Naive thymus-derived CD8-positive, alpha-beta T cell (primary cell): ENCODE data around the gene FES. TPM values are rescaled to one million over a fixed set of nuclear protein-coding genes. Genes with fewer than 3 reads are reported as not detected.

Source experiments
- ATAC-seq, 2 donors: fragments of 150-1000 bp; cut with Tn5 transposase in 1 of 2; sonication (Bioruptor Pico), chemical (Tn5 transposase) in 1 of 2; 1 replicate in 1 of 2; 2 replicates in 1 of 2; pipeline ENCODE4 v1.10.0; 2021; ENCODE audit warnings: mild to moderate bottlenecking in 2 of 2, moderate library complexity in 2 of 2
- POLR2A ChIA-PET: fragments of 350-600 bp; sonication (Branson Sonifier 250); formaldehyde crosslinking; loops from one replicate; lab custom pipeline; 2021; ENCODE audit warnings: antibody characterized with exemption; lab: Charles Lee
- DNase-seq, 10 donors: peaks; one replicate each; pipeline versions ENCODE4 v3.0.0 to v3.0.0-alpha.2; 2020 to 2022
- H3K27ac Mint-ChIP-seq, 10 donors: one replicate each; pipeline ENCODE4 v1.8.0; 2020 to 2022; ENCODE audit warnings: mild to moderate bottlenecking in 10 of 10, mixed read lengths in 10 of 10, moderate library complexity in 4 of 10, inconsistent platforms in 1 of 10
- H3K27me3 Mint-ChIP-seq, 5 donors: one replicate each; pipeline ENCODE4 v1.8.0; 2021 to 2022; ENCODE audit warnings: mixed read lengths in 5 of 5
- H3K36me3 Mint-ChIP-seq, 3 donors: one replicate each; pipeline ENCODE4 v1.8.0; 2020 to 2022; ENCODE audit warnings: mixed read lengths in 3 of 3, mild to moderate bottlenecking in 2 of 3, inconsistent platforms in 1 of 3
- H3K4me1 Mint-ChIP-seq, 4 donors: one replicate each; pipeline ENCODE4 v1.8.0; 2021 to 2022; ENCODE audit warnings: mixed read lengths in 4 of 4
- H3K4me3 Mint-ChIP-seq, 10 donors: one replicate each; pipeline ENCODE4 v1.8.0; 2020 to 2022; ENCODE audit warnings: mild to moderate bottlenecking in 10 of 10, mixed read lengths in 10 of 10, moderate library complexity in 6 of 10, inconsistent platforms in 1 of 10
- H3K9me3 Mint-ChIP-seq, 9 donors: one replicate each; pipeline ENCODE4 v1.8.0; 2020 to 2022; ENCODE audit warnings: mixed read lengths in 9 of 9, mild to moderate bottlenecking in 3 of 9, inconsistent platforms in 1 of 9, moderate library complexity in 1 of 9
- polyA plus RNA-seq, 3 donors: library from polyadenylated mRNA; unstranded; fragments of 300-500 nt; fragmentation: Illumina TruSeq; gene quantifications; one replicate each; pipeline ENCODE4 v1.2.3, GENCODE V29; 2021
- total RNA-seq, 8 experiments: library from RNA in 2 of 8; stranded (reverse) in 2 of 8; gene quantifications; one replicate each; pipeline ENCODE4 v1.2.3 and lab custom pipeline; 2021 to 2026

FES gene
- total RNA-seq (1 to 10 TPM; 2.8 to 3.5 TPM), polyA plus RNA-seq (under 1 TPM in 2 of 3 donors, not detected in 1; 0.08 to 0.24 TPM), total RNA-seq (lab: John Stamatoyannopoulos, UW) (0 to 1.0 (median 0.52) reads per million in 6 experiments)

DNA sequence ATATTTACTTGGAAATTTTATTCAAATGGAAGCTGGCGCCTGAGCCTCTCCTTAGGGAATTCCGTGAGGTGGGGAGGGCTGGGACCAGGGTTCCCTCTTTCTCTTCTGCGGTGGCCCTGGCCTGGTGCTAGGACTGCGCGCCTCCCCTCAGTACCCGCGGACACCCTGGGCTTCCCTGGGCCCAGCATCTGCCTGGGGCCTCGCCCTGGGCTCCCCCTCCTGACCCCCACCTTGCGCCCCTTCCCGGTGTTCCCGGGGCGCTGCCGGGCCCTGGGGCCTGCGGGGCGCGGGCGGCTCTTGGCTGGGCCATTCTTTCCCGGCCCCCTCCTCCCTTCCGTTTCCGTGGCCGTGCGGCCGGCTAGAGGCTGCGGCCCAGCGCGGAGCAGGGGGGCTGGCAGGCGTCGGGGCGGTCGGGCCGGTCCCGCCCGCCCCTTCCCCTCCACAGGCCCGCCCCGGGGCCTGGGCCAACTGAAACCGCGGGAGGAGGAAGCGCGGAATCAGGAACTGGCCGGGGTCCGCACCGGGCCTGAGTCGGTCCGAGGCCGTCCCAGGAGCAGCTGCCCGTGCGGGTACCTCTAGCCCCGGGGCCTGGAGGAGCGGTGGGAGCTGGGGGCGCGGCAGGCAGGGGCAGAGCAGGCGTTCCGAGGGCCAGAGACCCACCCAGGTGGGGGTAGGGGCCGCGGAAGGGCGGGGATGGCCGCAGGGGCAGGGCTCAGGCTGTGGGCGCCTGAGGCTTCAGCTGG lies at the start of gene FES:
Gene FES, plus strand, starts transcription at position 529 of the 743 bp plus-strand sequence. CDS start 542 bp downstream, outside the sequence.
- H3K4me1 Mint-ChIP-seq = peaks cover 8 to 28% (median 15%) of the 10 kb centered on the region in 4 donors
- H3K36me3 Mint-ChIP-seq = peaks cover 0 to 16% (median 10%) of the 10 kb centered on the region in 3 donors
- POLR2A ChIA-PET = interaction anchor here (0.5 to 1.6 kb wide), 3 partner anchors 13 to 205 kb away, joined by 3 to 4 read pairs (median 3); partner anchors contain the start of gene BLM
- peak within 1 kb of the TSS in 5 of 10 donors; percentile 30 to 74 (median 41) for H3K4me3 Mint-ChIP-seq
- H3K27me3 Mint-ChIP-seq = peaks cover 0 to 9% (median 0%) of the 10 kb centered on the region in 5 donors
- ATAC-seq (peak in 1 of 2 donors; percentile 20), DNase-seq (no peak)
- H3K9me3 Mint-ChIP-seq = no peaks in the 10 kb centered on the region
- H3K27ac Mint-ChIP-seq = peak within 1 kb of the TSS in 6 of 10 donors; percentile 13 to 82 (median 28)

DNA sequence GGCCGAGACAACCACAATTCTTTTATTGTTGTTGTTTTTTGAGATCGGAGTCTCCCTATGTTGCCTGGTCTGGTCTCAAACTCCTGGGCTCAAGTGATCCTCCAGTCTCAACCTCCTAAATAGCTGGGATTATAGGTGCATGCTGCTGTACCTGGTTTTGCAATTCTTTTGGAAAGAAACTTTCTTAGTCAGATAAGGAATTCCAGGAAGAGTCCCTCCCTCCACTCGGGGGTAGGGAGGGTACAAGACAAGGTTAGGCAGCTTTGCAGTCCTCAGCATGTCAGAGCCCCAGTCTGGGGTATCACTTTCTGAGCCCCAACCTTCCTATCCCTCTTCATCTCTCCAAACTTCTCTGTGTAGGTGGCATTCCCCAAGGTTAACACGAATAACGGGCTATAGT lies 49.7 kb upstream of the FES start:
- POLR2A ChIA-PET = no interaction called here
- Mint-ChIP-seq H3K27ac (peak overlapping the region in 4 of 10 donors; percentile 22 to 79 (median 62)), H3K27me3 (no peaks in the 10 kb centered on the region), H3K36me3 (no peaks in the 10 kb centered on the region), H3K9me3 (no peaks in the 10 kb centered on the region), H3K4me3 (no peak overlapping the region), H3K4me1 (peaks cover 21 to 60% (median 43%) of the 10 kb centered on the region in 4 donors)
- DNase-seq (no peak), ATAC-seq (no peak)

DNA sequence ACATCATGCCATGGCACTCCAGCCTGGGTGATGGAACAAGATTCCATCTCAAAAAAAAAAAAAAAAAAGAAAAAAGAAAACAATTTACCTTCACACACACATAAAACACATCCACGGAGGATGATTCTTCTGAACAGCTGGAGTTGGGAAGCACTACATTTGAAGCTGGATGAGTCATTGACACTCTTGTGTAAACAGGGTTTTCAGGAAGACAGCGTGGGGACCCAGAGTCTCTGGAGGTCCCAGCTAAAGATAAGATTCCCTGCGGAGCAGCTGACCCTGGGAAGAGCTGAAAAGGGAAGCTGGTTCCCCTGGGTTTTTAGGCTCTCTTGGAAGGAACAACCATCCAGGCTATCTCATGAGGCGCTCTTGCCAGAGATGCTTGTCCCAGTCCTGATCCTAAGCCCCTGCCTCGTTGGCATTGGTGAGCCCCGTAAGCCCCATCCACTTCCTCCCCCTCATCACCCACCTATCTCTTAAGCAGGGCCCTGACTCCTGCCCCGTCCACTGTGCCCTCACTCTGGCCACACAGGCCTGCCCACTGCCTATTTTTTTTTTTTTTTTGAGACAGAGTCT lies 47.9 kb upstream of the FES start:
- POLR2A ChIA-PET = no interaction called here
- H3K36me3 Mint-ChIP-seq = no peaks in the 10 kb centered on the region
- DNase-seq = no peak
- peak overlapping the region in 7 of 10 donors; percentile 80 to 96 (median 95) for H3K27ac Mint-ChIP-seq
- H3K27me3 Mint-ChIP-seq = no peaks in the 10 kb centered on the region
- H3K4me1 Mint-ChIP-seq = peaks cover 15 to 54% (median 36%) of the 10 kb centered on the region in 4 donors
- H3K9me3 Mint-ChIP-seq = no peaks in the 10 kb centered on the region
- no peak for ATAC-seq
- no peak overlapping the region for H3K4me3 Mint-ChIP-seq

GRCh38 chr15:90837094-90837493 lies 47.2 kb upstream of the FES start:
- H3K4me1 Mint-ChIP-seq = peaks cover 17 to 55% (median 36%) of the 10 kb centered on the region in 4 donors
- ATAC-seq (no peak), DNase-seq (no peak)
- H3K27me3 Mint-ChIP-seq = no peaks in the 10 kb centered on the region
- POLR2A ChIA-PET = interaction anchor here (0.5 to 1.3 kb wide), 2 partner anchors 22 to 897 kb away, joined by 3 to 4 read pairs; no protein-coding TSS in a partner anchor
- H3K9me3 Mint-ChIP-seq = no peaks in the 10 kb centered on the region
- H3K27ac Mint-ChIP-seq = peak overlapping the region; percentile 48 to 98 (median 95)
- peak overlapping the region in 8 of 10 donors; percentile 1 to 72 (median 24) for H3K4me3 Mint-ChIP-seq
- H3K36me3 Mint-ChIP-seq = no peaks in the 10 kb centered on the region

- Mint-ChIP-seq H3K9me3 (no peaks in the 10 kb centered on the region), H3K36me3 (no peaks in the 10 kb centered on the region), H3K4me3 (peak overlapping the region; percentile 51 to 86 (median 73)), H3K4me1 (peaks cover 17 to 59% (median 36%) of the 10 kb centered on the region in 4 donors), H3K27ac (peak overlapping the region; percentile 80 to 98 (median 96)), H3K27me3 (no peaks in the 10 kb centered on the region)
- ATAC-seq (peak; percentile 93 to 98), DNase-seq (peak; percentile 81 to 96 (median 94))
- POLR2A ChIA-PET = interaction anchor here (0.7 to 4.0 kb wide), 12 partner anchors 8 to 121 kb away, joined by 3 to 27 read pairs (median 4); partner anchors contain the start of genes BLM, HDDC3 and MAN2A2
Observed at GRCh38 chr15:90838139-90838538, 46.2 kb upstream of the FES start.

DNA sequence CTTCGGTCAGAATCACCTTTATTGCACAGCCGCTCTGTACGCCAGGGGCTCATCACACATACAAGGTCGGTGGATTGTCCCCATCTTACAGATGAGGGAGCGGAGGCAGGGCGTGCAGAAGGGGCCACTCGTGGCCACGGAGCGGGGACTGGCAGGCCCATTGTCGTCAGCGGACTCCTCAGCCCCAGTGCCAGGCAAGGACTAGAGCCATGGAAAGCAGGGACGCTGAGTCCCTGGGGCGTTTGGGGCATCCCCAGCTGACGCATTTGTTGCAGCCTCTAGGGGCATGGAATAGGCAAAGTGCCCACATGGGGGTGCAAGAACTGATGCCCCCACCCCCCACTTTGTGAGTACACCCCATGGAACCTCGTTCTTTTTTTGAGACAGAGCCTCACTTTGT lies 45.8 kb upstream of the FES start:
- ATAC-seq (no peak), DNase-seq (peak in 2 of 10 donors; percentile 15 to 21)
- H3K9me3 Mint-ChIP-seq = no peaks in the 10 kb centered on the region
- H3K27ac Mint-ChIP-seq = peak overlapping the region; percentile 80 to 98 (median 96)
- peaks cover 17 to 62% (median 36%) of the 10 kb centered on the region in 4 donors for H3K4me1 Mint-ChIP-seq
- H3K27me3 Mint-ChIP-seq = no peaks in the 10 kb centered on the region
- H3K36me3 Mint-ChIP-seq = no peaks in the 10 kb centered on the region
- H3K4me3 Mint-ChIP-seq = peak overlapping the region; percentile 51 to 86 (median 73)
- POLR2A ChIA-PET = interaction anchor here (0.7 to 4.0 kb wide), 12 partner anchors 9 to 122 kb away, joined by 3 to 27 read pairs (median 4); partner anchors contain the start of genes BLM, HDDC3 and MAN2A2

DNA sequence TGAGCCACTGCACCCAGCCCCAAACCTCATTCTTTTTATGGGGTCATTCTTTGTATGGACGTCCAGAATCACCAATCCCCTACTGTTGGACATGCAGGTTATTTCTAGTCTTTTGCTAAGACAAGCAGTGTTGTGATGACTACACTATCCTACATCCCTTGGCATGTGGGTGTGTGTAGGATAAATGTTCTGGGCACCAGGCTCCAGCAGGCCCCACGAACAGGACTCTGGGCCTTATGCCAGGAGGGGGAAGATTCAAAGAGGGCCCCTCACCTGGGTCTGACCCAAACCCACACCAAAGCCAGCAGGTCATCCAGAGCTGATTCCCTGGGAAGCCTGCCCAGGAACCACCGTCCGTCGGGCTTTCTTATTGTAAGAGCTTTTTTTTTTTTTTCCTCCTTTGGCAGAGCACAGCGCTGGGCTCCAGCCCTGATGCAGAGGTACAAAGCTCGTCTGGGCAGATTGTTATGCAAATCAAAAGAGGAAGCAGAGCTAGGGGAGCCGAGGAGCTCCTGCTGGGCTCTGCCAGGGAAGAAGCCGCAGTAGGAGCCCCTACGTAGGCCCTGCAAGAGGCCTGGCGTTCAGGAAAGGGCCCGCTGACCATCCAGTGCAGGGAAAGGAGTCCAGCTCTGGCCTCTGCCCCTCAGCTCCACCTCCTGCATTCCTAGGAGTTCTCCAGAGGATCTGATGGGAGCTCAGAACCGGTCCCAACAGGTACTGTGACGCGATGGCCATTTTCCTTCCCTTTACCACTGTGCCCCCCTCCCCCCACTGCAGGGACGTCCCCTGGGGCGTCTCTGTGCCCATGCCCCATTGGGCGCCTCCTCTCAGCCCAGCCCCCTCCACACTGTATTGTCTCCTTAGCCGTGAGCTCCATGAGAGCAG lies 44.9 kb upstream of the FES start:
- no peak for ATAC-seq
- DNase-seq = peak in 1 of 10 donors; percentile 31
- POLR2A ChIA-PET = interaction anchor here (0.9 to 4.0 kb wide), 5 partner anchors 9 to 32 kb away, joined by 3 to 27 read pairs (median 7); no protein-coding TSS in a partner anchor
- Mint-ChIP-seq H3K9me3 (no peaks in the 10 kb centered on the region), H3K4me1 (peaks cover 17 to 63% (median 36%) of the 10 kb centered on the region in 4 donors), H3K36me3 (no peaks in the 10 kb centered on the region), H3K4me3 (peak overlapping the region; percentile 28 to 79 (median 66)), H3K27ac (peak overlapping the region; percentile 19 to 98 (median 95)), H3K27me3 (no peaks in the 10 kb centered on the region)

DNA sequence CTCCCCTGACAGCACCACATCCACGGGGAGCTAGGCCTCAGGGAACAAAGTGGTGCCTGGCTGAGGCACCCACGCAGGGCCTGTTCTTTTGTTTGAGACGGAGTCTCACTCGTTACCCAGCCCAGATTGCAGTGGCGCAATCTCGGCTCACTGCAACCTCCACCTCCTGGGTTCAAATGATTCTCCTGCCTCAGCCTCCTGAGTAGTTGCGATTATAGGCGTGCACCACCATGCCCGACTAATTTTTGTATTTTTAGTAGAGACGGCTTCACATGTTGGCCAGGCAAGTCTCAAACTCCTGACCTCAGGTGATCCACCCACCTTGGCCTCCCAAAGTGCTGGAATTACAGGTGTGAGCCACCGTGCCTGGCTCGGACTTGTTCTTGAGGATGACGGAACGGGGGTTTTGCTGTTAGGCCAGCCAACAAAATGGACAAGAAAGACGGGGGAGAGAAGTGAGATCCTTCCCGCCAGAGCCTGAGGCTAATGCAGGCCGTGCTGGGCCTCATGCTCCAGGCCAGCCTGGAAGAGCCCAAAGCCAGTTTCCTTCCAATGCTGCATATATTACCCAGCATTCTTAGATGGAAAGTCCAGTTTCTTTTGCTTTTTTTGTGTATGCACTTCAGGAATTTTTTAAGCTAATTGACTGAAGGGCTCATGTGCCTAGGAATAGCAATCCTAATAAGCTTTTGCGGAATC lies 44.0 kb upstream of the FES start:
- Mint-ChIP-seq H3K4me3 (peak overlapping the region in 9 of 10 donors; percentile 28 to 79 (median 63)), H3K9me3 (no peaks in the 10 kb centered on the region), H3K27ac (peak overlapping the region in 9 of 10 donors; percentile 25 to 98 (median 82)), H3K36me3 (no peaks in the 10 kb centered on the region), H3K4me1 (peaks cover 17 to 65% (median 35%) of the 10 kb centered on the region in 4 donors), H3K27me3 (no peaks in the 10 kb centered on the region)
- POLR2A ChIA-PET = interaction anchor here (0.6 to 4.0 kb wide), 4 partner anchors 11 to 904 kb away, joined by 3 to 27 read pairs (median 8); no protein-coding TSS in a partner anchor
- ATAC-seq = no peak
- DNase-seq = no peak

DNA sequence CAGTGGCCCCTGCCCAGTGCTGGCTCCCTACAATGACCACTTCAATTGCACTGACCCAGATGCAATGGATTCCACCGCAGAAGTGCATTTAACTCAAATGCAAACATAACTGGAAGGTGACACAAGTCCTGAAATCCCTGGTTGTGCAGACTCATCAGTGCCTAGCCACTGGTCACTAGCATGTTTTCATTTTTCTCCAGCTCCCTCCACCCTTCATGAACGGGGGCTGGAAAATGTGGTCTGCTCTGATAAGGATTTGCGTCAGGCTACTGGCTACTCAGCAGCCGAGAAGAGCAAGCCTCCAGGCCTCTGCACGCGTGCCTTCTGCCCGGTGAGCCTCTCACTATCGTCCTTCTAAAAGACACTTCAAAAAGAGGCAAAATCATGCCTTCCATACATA lies 43.4 kb upstream of the FES start:
- ATAC-seq (no peak), DNase-seq (no peak)
- Mint-ChIP-seq H3K4me1 (peaks cover 17 to 64% (median 35%) of the 10 kb centered on the region in 4 donors), H3K27ac (peak overlapping the region in 1 of 10 donors; percentile 82), H3K27me3 (no peaks in the 10 kb centered on the region), H3K36me3 (no peaks in the 10 kb centered on the region), H3K9me3 (no peaks in the 10 kb centered on the region), H3K4me3 (peak overlapping the region in 1 of 10 donors; percentile 22)
- POLR2A ChIA-PET = interaction anchor here (4.0 kb wide), 1 partner anchor 10 kb away, joined by 27 read pairs; no protein-coding TSS in a partner anchor

DNA sequence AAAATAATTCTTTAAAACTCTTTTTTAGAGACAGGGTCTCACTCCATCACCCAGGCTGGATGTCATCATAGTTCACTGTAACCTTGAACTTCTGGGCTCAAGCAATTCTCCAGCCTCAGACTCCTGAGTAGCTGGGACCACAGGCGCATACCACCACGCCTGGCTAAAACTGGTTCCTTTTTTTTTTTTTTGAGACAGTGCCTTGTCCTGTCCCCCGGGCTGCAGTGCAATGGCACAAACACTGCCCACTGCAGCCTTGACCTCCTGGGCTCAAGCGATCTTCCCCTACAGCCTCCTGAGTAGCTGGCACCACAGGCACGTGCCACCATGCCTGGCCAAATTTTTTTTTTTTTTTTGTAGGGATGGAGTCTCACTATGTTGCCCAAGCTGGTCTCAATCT lies 39.6 kb upstream of the FES start:
- POLR2A ChIA-PET = no interaction called here
- Mint-ChIP-seq H3K4me1 (peaks cover 6 to 32% (median 8%) of the 10 kb centered on the region in 4 donors), H3K36me3 (no peaks in the 10 kb centered on the region), H3K9me3 (no peaks in the 10 kb centered on the region), H3K27me3 (no peaks in the 10 kb centered on the region), H3K4me3 (no peak overlapping the region), H3K27ac (no peak overlapping the region)
- no peak for ATAC-seq
- DNase-seq = no peak
